B cell (primary cell): ENCODE results near the gene SHISA7. TPM values are rescaled to one million over a fixed set of nuclear protein-coding genes. Genes with fewer than 3 reads are reported as not detected.

Experiments
- ATAC-seq: fragments of 200-7000 bp; cut with Tn5 transposase; one replicate; pipeline ENCODE4 v1.10.0; 2021; ENCODE audit warnings: low read depth, mild to moderate bottlenecking, moderate number of reproducible peaks, moderate library complexity
- CTCF ChIA-PET: fragments of 350-600 bp; sonication (Branson Sonifier 250); formaldehyde crosslinking; loops from one replicate; lab custom pipeline; 2021; ENCODE audit warnings: antibody characterized with exemption, inconsistent platforms; lab: Charles Lee
- POLR2A ChIA-PET: fragments of 350-600 bp; sonication (Branson Sonifier 250); formaldehyde crosslinking; loops from one replicate; lab custom pipeline; 2021; ENCODE audit warnings: antibody characterized with exemption; lab: Charles Lee
- DNase-seq: peaks from one replicate; pipeline ENCODE4 v3.0.0; 2013
- H2AFZ ChIP-seq: 2 replicates; pipeline ENCODE4 v1.6.1; 2012; ENCODE audit warnings: mild to moderate bottlenecking, low read depth, low read length; ENCODE audit not compliant: insufficient read depth, poor library complexity, severe bottlenecking
- H3K27ac ChIP-seq, 2 donors: 1 replicate in 1 of 2; 2 replicates in 1 of 2; pipeline ENCODE4 v1.5.1; 2012 to 2013; ENCODE audit warnings: low read length in 2 of 2, mild to moderate bottlenecking in 2 of 2, moderate library complexity in 1 of 2
- H3K27me3 ChIP-seq, 4 experiments: fragments of 200-600 bp in 1 of 4; sonication (generic) in 1 of 4; replicated peaks in 1 of 4; 1 replicate in 2 of 4; 2 replicates in 2 of 4; pipeline versions ENCODE4 v1.6.1 to v1.7.0; 2013 to 2016; ENCODE audit warnings: low read length in 3 of 4, mild to moderate bottlenecking in 2 of 4, mixed read lengths in 1 of 4, moderate library complexity in 1 of 4; ENCODE audit not compliant: insufficient read depth in 4 of 4, control insufficient read depth in 3 of 4; ENCODE audit errors: control extremely low read depth in 1 of 4
- H3K36me3 ChIP-seq, 2 experiments: replicated peaks in 1 of 2; 1 replicate in 1 of 2; 2 replicates in 1 of 2; pipeline versions ENCODE4 v1.6.1 to v1.7.1; 2013; ENCODE audit warnings: low read length in 1 of 2; ENCODE audit not compliant: insufficient read depth in 2 of 2, control insufficient read depth in 1 of 2; ENCODE audit errors: control extremely low read depth in 1 of 2, extremely low read depth in 1 of 2
- H3K4me1 ChIP-seq, 2 donors: fragments of 200-600 bp in 1 of 2; sonication (generic) in 1 of 2; 1 replicate in 1 of 2; 2 replicates in 1 of 2; pipeline versions ENCODE4 v1.5.1 to v1.6.1; 2013 to 2017; ENCODE audit warnings: low read length in 2 of 2; ENCODE audit not compliant: control insufficient read depth in 2 of 2, insufficient read depth in 2 of 2
- H3K4me2 ChIP-seq: replicated peaks from 2 replicates; pipeline ENCODE3; 2012; ENCODE audit warnings: mild to moderate bottlenecking, low read depth, low read length; ENCODE audit not compliant: poor library complexity, severe bottlenecking
- H3K4me3 ChIP-seq, 5 experiments: fragments of 200-600 bp in 1 of 5; sonication (generic) in 1 of 5; 1 replicate in 3 of 5; 2 replicates in 2 of 5; pipeline versions ENCODE4 v1.5.1 to v1.7.0; 2011 to 2016; ENCODE audit warnings: low read length in 4 of 5, mild to moderate bottlenecking in 4 of 5, low read depth in 2 of 5, control low read depth in 1 of 5, moderate library complexity in 1 of 5; ENCODE audit not compliant: insufficient read depth in 1 of 5; ENCODE audit errors: control extremely low read depth in 1 of 5, extremely low read depth in 1 of 5
- H3K79me2 ChIP-seq: fragments of 200-600 bp; sonication (generic); one replicate; pipeline ENCODE4 v1.6.0; 2016; ENCODE audit warnings: low read length; ENCODE audit not compliant: control insufficient read depth, insufficient read depth
- H3K9ac ChIP-seq: fragments of 200-600 bp; sonication (generic); 2 replicates; pipeline ENCODE4 v1.6.1; 2017; ENCODE audit warnings: mild to moderate bottlenecking, low read length, moderate library complexity
- H3K9me3 ChIP-seq, 3 donors: one replicate each; pipeline versions ENCODE4 v1.6.1 to v1.7.1; 2013; ENCODE audit warnings: low read length in 2 of 3; ENCODE audit not compliant: control insufficient read depth in 2 of 3, insufficient read depth in 1 of 3; ENCODE audit errors: control extremely low read depth in 1 of 3
- H4K20me1 ChIP-seq: 2 replicates; pipeline ENCODE4 v1.6.0; 2012; ENCODE audit warnings: mild to moderate bottlenecking, low read length; ENCODE audit not compliant: insufficient read depth, control insufficient read depth, poor library complexity, severe bottlenecking
- H3K27ac Mint-ChIP-seq: one replicate; pipeline ENCODE4 v1.8.0; 2021; ENCODE audit warnings: mixed read lengths
- H3K27me3 Mint-ChIP-seq: one replicate; pipeline ENCODE4 v1.8.0; 2021; ENCODE audit warnings: mixed read lengths
- H3K4me1 Mint-ChIP-seq: one replicate; pipeline ENCODE4 v1.8.0; 2021; ENCODE audit warnings: mixed read lengths
- H3K4me3 Mint-ChIP-seq: one replicate; pipeline ENCODE4 v1.8.0; 2021; ENCODE audit warnings: mixed read lengths
- H3K9me3 Mint-ChIP-seq: one replicate; pipeline ENCODE4 v1.8.0; 2022; ENCODE audit warnings: mixed read lengths; ENCODE audit not compliant: insufficient read depth
- CTCF ChIP-seq: fragments of 200-600 bp; IDR thresholded peaks from one replicate; pipeline ENCODE4 v1.8.0; 2022; ENCODE audit warnings: antibody characterized with exemption, mild to moderate bottlenecking
- EZH2 ChIP-seq: IDR thresholded peaks from 2 replicates; pipeline ENCODE4 v1.6.1; 2012; ENCODE audit warnings: borderline replicate concordance, low read depth, mild to moderate bottlenecking, moderate library complexity, low read length; ENCODE audit not compliant: insufficient read depth, poor library complexity, severe bottlenecking
- WGBS: methylation state at CpG from one replicate; pipeline ENCODE4 v1.1.5; 2013; ENCODE audit warnings: missing lambda C conversion rate; ENCODE audit not compliant: insufficient coverage; 5-methylcytosine and 5-hydroxymethylcytosine counted together
- intact Hi-C: fragments of 100-400 bp; cut with micrococcal nuclease; formaldehyde crosslinking; loops from one replicate; pipeline ENCODE4 v1.10.0; 2022
- polyA plus RNA-seq: library from polyadenylated mRNA; depleted of rRNA; stranded (reverse); fragments of >200 nt; gene quantifications from 2 replicates; pipeline ENCODE4 v1.2.3, GENCODE V29; 2012
- total RNA-seq, 2 donors: library from RNA; stranded (reverse); fragments of 120-200 nt in 1 of 2; gene quantifications; 1 replicate in 1 of 2; 2 replicates in 1 of 2; pipeline versions ENCODE4 v1.2.3 to v1.2.4, GENCODE V29; 2013 to 2022

Gene SHISA7
- total and polyA plus RNA-seq, 2 donors (not counting 1 experiment from before 2014, with no cell fraction given), result 0.06 TPM; not detected in 1

GRCh38 chr19:55440411-55441105 lies 2.5 kb downstream of the SHISA7 start:
- H3K4me1 Mint-ChIP-seq, result peaks cover 20% of the 10 kb centered on the region
- H3K27ac Mint-ChIP-seq, result peak overlapping the region; percentile 0
- peak overlapping the region; percentile 50 for H3K4me3 Mint-ChIP-seq
- Histone ChIP-seq H3K36me3 (no peaks in the 10 kb centered on the region), H3K4me3 (peak overlapping the region in 2 of 5 experiments; percentile 19 to 22), H3K9me3 (peaks cover 0 to 31% (median 0%) of the 10 kb centered on the region in 3 donors), H3K27me3 (peaks cover 0 to 79% (median 54%) of the 10 kb centered on the region in 4 experiments), H3K27ac (no peak overlapping the region), H3K4me2 (peak overlapping the region; percentile 62), H3K9ac (no peak overlapping the region), H3K79me2 (no peaks in the 10 kb centered on the region), H4K20me1 (no peaks in the 10 kb centered on the region), H3K4me1 (peaks cover 21 to 37% of the 10 kb centered on the region in 2 donors), H2AFZ (peak overlapping the region; percentile 13)
- peaks cover 72% of the 10 kb centered on the region for H3K27me3 Mint-ChIP-seq
- CTCF ChIA-PET, result no interaction called here
- ATAC-seq, result no peak
- intact Hi-C loops, result no loop called here
- no peaks in the 10 kb centered on the region for H3K9me3 Mint-ChIP-seq
- DNase-seq, result no peak
- 18% methylated on average over 39 of the region's 39 CpGs for WGBS
- POLR2A ChIA-PET, result no interaction called here
- TF ChIP-seq CTCF, result no peak
- TF ChIP-seq EZH2, result no peak

- Histone ChIP-seq H3K9ac (no peak overlapping the region), H3K27me3 (peaks cover 0 to 74% (median 54%) of the 10 kb centered on the region in 4 experiments), H3K4me2 (no peak overlapping the region), H3K36me3 (no peaks in the 10 kb centered on the region), H3K9me3 (peaks cover 0 to 31% (median 0%) of the 10 kb centered on the region in 3 donors), H3K4me3 (no peak overlapping the region), H3K4me1 (peaks cover 21 to 33% of the 10 kb centered on the region in 2 donors), H4K20me1 (no peaks in the 10 kb centered on the region), H2AFZ (no peak overlapping the region), H3K27ac (no peak overlapping the region), H3K79me2 (no peaks in the 10 kb centered on the region)
- TF ChIP-seq EZH2 (no peak), CTCF (no peak)
- peak overlapping the region; percentile 32 for H3K27ac Mint-ChIP-seq
- DNase-seq, result no peak
- no peak for ATAC-seq
- POLR2A ChIA-PET, result no interaction called here
- H3K9me3 Mint-ChIP-seq, result no peaks in the 10 kb centered on the region
- H3K27me3 Mint-ChIP-seq, result peaks cover 61% of the 10 kb centered on the region
- WGBS, result 67% methylated on average over 5 of the region's 5 CpGs
- H3K4me3 Mint-ChIP-seq, result no peak overlapping the region
- CTCF ChIA-PET, result interaction anchor here (1.0 kb wide), 1 partner anchor 21 kb away, joined by 3 read pairs; no protein-coding TSS in a partner anchor
- peaks cover 20% of the 10 kb centered on the region for H3K4me1 Mint-ChIP-seq
- intact Hi-C loops, result no loop called here
Measured at GRCh38 chr19:55439052-55439451, 4.0 kb downstream of the SHISA7 start.
